Gastrocnemius medialis (tissue), 4 donors: ENCODE measurements around the gene TMC3.

ENCODE experiments used
- CTCF ChIP-seq, 5 experiments: fragments of 450-650 bp in 3 of 5; fragments of 200-600 bp in 2 of 5; sonication (generic) in 2 of 5; IDR thresholded peaks in 4 of 5; conservative IDR thresholded peaks in 1 of 5; 1 replicate in 4 of 5; 2 replicates in 1 of 5; pipeline ENCODE4 v1.5.1; 2016 to 2019; ENCODE audit warnings: antibody characterized with exemption in 5 of 5, mild to moderate bottlenecking in 3 of 5, moderate library complexity in 3 of 5
- POLR2A ChIP-seq, 2 donors: fragments of 450-650 bp; IDR thresholded peaks; one replicate each; pipeline ENCODE4 v1.6.1; 2017; ENCODE audit warnings: antibody characterized with exemption in 2 of 2, mild to moderate bottlenecking in 2 of 2, moderate library complexity in 2 of 2

GRCh38 chr15:81317642-81318017 lies 56.4 kb downstream of the TMC3 start:
- TF ChIP-seq CTCF (IDR thresholded peaks at IDR 0.05 in 4 of 5, conservative IDR thresholded peaks at IDR 0.05 in 1 of 5), result no peak
- TF ChIP-seq POLR2A (IDR thresholded peaks at IDR 0.05), result no peak
